GM21825 (cell line): ENCODE results near the gene CORO2A.
"Not testable (repeated sequence)": the region's sequence is repeated elsewhere in the genome, so short reads cannot be mapped to it uniquely, and the experiment has no call there.

Experiments used
- ATAC-seq: cut with Tn5 transposase; IDR thresholded peaks from one replicate; pipeline ENCODE4 v1.9.1; 2021; ENCODE audit warnings: mild to moderate bottlenecking, moderate library complexity; ENCODE audit not compliant: unreplicated experiment

Gene CORO2A

DNA sequence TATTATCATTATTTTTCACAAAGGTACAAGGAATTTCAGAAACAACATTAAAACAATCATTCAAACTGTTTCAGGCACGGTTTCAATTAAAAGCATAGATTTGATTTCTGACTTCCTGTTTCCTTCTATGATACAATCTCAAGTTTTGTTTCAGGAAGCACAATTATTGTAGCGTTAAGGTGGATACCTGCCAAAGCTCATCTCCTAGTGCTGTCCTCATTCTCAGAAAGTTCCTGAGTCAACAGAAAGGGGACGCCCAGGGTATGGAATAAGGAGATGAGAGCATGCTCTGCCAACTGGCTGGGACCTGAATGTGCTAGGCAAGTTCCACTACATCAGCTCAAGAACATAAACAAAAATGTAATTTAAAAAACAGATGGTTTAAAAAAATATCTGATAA, 71.4 kb downstream of the CORO2A start:
- ATAC-seq, result no peak

DNA sequence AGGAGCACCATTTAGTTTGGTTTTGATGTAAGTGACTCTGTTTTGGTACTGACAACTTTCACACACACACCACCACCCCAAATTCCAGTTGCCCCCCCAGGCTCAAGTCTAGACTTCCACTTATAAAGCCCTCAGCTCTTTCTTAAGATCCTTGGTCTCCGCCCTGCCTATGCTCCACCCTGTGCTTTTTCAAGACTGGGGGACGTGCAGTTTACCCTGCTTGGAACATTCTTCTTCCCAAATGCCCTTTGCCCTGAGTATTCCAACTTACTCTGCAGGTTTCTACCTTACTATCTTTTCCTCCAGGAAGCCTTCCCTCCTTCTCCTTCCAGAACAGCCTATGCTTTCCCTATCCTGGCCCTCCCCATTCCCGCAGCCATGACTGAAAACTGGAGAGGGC, 72.0 kb downstream of the CORO2A start:
- no peak for ATAC-seq

DNA sequence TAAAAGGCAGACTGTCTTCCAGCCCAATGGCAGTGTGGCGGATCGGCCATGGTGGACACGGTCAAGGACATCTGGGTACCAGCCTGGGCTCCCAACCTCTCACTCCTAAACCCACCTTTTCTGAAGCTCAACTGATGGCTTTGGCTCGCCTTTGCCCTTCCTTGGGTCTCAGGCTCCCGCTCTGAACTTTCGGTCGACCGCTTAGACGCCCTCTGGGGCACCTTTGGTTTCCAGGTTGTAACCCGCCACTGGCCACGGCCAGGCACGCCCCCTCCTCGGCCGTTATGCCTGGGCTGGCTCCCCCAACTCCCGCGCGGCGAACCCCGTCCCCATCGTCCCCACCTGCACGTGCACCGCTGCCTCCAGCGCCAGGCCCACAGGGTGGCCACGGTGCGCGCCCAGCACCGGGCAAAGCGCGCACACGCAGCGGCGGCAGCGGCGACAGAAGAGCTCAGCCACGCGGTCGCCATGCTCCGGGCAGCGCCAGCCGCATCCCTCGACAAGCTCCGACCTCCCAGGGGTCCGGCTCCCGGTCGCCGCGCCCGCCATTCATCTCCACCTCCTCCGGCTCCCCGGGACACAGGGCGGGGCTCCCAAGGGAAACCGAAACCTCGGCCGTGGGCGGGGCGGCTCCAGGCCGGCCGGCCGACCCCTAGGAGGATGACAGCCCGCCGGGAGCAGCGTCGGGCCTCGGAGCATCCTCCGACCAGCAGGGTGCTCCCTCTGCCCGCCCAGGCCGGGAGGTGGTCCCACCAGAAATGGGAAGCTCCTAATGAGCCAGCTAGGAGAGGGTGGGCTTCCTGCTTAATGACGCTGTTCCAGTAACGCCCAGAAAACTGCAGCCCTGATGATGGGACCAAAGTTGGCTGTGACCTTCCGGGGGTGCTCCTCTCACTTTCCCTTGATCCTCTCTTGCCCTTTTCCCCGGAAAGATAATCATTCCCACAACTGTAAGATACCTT, 73.5 kb downstream of the CORO2A start, which contains the start of gene TRIM14:
Gene TRIM14, minus strand, starts transcription at position 583 of the 962 bp plus-strand sequence. Its CDS starts 34 bp downstream, at position 549.
- peak; percentile 49 for ATAC-seq

DNA sequence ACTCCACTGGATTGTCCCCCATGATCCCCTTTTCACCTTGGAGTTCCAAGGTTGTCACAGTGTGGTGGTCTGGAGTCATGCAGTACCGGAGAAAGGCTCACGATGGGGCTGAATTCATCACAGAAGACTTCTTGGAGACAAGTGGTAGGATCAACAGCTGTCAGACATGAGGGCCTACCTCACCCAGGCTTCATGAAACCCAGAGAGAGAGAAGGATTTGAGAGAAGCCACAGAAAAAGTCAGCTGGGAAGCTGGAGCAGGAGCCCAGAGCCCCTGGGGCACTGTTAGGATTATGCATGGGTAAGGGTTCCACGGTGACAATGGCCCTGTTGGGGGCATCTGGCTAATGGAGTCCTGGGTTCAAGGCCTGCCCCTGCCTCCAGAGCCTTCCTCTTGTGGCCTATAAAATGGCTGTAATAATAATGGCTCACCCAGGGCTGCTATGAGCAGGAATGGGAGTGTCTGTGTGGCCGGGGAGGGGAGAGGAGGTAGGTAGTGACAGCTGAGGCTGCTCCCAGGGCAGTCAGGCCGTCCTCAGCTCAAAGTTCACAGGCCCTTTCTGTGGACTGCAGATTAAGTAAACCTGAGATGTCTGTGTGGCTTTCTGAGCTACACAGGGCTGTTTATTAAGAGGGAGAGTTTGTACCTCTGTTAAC, 74.3 kb downstream of the CORO2A start:
- peak; percentile 48 for ATAC-seq

DNA sequence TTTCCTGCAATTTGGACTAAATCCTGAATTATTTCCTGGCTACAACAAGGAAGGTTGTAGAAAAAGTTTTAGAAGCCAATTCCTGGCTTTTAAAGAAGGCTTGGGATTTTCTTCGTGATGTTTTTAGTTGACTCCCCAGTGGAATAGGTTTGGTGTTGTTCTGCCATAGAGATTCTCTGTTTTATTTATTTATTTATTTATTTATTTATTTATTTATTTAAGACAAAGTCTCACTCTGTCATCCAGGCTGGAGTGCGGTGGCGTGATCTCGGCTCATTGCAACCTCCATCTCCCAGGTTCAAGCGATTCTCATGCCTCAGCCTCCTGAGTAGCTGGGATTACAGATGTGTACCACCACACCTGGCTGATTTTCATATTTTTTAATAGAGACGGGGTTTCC, 75.3 kb downstream of the CORO2A start:
- ATAC-seq, result not testable (repeated sequence)

DNA sequence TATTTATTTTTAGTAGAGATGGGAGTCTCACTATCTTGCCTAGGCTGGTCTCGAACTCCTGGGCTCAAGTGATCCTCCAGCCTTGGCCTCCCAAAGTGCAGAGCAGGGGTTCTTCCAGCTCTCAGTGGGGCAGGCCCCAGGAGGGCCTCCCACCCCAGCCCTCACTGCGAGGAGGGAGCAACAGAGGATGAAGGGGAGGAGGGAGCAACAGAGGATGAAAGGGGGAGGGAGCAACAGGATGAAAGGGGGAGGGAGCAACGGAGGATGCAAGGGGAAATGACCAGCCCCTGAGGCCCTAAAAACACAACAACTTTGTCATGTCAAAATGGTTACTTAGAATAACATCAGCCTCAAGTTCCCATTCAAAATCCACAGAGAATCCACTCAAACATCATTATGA, 83.4 kb downstream of the CORO2A start:
- peak; percentile 9 for ATAC-seq

DNA sequence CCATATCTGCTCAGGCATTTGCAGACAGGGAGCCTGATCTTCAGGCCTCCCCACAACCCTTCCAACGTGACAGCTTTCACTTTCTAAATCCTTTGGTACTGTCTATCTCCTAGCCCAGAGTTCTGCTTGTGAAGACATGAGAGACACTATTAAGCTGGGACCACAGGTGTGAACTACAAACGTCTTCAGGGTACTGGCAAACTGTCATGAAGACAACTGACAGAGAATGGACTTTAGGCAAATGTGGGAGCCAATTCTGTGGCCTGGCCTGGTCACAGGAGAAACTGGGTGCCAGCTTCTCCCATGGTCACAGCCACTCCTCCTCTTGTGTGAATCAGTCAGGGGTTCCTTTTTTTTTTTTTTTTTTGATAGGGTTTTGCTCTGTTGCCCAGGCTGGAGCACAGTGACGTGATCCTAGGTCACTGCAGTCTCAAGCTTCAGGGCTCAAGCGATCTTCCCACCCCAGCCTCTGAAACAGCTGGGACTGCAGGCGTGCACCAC, 83.9 kb downstream of the CORO2A start:
- peak; percentile 70 for ATAC-seq

DNA sequence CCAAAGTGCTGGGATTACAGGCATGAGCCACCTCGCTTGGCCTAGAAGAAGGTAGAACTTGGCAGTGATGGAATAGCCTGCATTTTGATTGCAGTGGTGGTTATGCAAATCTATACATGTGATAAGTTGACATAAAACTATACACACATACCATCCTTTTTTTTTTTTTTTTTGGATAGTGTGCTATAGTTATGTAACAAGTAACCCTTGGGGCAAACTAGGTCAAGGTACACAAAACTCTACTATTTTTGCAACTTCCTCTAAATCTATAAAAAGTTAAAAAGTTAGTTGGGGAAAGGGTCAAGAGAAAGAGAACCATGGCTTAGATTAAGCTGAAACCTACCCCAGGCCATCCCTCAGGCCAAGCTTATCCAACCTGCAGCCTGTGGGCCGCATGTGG, 84.5 kb downstream of the CORO2A start:
- no peak for ATAC-seq

DNA sequence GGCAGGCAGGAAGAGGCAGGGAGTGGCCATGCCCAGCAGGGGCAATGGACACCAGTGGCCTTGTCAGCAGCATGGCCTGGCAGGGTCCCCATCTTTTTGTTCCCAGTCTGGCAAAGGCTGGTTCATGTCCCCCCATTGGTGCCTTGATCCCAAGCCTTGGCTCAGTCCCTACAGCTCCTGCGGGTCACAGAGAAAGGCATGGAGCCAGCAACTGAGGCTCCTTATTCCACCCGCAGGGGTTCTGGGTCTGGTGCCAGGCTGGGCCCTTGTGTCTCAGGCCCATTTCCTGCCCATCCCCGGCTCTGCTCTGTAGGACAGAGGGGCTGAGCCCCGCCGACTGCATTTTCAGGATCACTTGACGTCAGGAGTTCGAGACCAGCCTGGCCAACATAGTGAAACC, 87.4 kb downstream of the CORO2A start:
- no peak for ATAC-seq

DNA sequence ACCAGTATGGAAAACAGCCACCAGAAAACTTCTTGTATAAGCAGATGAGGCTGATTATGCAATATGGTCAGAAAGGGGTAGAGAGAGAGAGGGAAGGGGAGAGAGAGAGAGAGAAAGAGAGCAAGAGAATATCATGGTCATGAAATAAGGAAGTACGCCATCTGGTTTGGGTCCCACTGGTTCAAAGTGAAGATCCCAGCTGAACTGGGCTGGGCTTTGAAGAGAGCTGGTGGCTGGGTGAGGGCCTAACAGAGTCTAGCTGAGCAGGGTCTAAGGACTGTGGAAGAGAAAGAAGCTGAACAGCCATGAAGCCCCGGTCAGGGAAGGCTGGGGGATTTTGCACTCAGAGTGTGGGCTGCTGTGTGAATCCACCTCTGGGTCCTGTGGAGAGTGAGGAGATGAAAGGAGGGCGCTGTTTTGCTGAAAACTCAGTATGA, 88.0 kb downstream of the CORO2A start:
- no peak for ATAC-seq

DNA sequence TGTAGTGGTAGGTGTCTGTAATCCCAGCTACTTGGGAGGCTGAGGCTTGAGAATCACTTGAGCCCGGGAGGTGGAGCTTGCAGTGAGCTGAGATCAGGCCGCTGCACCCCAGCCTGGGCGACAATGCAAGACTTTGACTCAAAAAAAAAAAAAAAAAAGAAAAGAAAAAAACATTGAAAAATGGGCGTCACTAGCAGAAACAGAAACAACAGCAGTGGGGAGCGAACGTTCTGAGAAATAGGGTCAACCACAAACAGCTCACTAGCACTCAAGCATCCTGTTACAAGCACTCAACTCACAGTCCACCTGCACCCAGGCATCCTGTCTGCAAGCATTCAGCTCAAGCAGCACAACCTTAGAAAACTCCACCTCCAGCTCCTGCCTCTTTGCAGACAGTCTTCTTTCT, 90.6 kb downstream of the CORO2A start:
- ATAC-seq, result peak; percentile 96

DNA sequence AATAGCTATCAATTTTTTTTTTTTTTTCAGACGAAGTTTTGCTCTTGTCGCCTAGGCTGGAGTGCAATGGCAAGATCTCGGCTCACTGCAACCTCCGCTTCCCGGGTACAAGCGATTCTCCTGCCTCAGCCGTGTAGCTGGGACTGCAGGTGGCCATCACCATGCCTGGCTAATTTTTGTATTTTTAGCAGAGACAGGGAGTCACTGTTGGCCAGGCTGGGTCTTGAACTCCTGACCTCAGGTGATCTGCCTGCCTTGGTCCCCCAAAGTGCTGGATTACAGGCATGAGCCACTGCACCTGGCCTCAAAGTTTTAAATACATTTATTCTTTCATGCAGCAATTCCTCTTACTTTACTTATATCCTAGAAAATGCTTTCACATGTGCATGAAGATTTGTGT, 91.0 kb downstream of the CORO2A start:
- no peak for ATAC-seq

DNA sequence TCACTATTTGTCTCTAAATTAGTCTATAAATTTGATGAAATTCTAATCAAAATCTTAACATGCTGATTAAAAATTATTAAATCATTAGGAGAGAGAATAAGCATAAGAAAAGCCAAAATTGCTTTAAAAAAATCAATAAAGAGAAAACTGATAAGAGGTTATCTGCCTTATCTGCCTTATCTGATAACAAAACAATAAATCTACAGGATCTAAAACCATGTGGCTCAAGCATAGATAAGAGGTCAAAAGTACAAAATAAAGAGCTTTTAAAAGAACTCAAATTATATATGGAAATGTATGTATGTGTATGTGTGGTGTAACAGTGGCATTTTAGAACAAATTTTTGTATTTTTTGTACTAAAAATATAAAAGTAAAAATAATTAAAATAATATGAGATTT, 92.0 kb downstream of the CORO2A start:
- no peak for ATAC-seq

DNA sequence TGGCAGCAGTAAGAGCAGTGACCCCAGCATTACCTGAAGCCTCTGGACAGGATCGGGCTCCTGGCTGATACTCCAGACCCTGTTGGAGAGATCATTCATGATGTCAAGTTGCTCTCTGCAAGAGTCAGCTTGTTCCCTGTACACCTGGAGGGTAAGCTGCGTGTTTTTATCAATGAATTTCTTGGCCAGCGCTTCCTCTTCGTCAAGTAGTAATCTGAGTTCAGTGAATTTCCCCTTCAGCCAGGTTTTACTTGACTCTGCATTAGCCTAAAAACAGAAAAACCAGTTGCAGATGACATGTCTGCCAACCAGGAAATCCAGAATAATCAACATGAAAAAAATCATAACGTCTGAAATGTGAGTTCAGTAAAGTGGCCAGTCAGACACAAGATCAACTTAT, 92.5 kb downstream of the CORO2A start:
- ATAC-seq, result no peak

DNA sequence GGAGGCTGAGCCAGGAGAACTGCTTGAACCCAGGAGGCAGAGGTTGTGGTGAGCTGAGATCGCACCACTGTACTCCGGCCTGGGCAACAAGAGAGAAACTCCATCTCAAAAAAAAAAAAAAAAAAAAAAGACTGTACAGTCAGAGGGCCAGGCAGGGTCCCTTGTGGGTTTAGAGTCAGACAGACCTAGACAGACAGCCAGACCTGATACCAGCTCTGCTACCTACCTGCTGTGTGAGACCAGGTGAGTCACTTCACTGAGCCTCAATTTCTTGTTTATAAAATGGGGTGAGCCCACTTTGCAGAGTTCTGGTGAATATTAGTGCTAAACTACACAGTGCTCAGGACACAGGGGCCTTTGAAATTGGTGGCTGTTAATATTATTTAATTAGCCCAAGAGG, 93.1 kb downstream of the CORO2A start:
- no peak for ATAC-seq

DNA sequence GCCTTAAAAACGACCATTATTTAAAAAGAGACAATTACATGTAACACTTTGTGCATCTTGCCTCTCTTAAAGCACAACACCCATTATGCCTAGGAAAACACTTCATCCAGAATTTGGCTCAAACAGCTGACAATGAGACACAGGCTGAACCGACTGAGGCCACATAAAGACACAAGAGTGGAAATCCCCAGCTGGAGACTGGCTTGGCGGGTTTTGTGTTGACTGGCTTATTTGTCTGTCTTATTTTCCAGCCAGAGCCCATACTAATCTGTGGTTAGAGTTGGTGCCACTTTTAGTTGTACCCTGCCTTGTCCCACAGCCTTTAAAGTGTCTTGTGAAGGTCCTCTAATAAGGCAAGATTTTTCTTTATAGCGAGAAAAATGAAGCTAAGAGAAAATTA, 94.6 kb downstream of the CORO2A start:
- ATAC-seq, result no peak

DNA sequence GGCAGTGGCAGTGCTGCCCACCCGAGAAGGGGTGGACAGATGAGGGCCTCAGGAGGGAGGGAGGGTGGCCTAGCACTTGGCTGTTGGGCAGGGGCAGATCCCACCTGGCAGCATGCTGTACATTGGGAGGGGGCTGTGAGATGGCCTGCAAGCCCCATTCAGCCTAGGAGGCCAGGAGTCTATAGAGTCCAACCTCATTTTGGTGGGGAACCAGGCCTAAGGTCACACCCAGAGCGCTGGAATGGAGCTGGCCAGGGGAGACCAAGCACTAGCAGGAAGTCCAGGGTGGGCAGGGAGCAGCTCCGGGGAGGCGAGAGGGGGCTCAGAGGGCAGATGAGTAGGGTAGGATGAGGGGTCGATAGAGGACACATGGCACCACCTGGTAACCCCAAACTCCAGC, 96.3 kb downstream of the CORO2A start:
- ATAC-seq, result no peak

DNA sequence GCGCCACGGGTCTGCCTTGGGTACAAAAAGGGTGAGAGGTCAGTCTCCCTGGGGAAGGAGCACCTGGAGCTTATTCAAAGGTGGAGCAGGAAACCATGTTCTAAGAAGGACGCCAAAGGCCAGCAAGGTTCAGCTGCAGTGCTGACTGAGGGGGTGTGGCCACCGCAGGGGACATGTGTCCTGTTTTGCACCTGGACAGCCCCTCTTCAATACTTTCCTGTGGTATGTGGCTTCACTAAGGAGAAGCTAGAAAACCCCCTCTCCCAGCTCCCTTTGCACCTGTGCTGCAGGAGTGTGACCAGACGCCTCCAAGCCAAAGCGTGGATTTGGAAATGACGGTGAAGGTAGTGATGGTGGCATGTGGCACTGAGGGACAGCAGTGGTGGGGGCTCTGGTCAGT, 97.0 kb downstream of the CORO2A start:
- no peak for ATAC-seq

DNA sequence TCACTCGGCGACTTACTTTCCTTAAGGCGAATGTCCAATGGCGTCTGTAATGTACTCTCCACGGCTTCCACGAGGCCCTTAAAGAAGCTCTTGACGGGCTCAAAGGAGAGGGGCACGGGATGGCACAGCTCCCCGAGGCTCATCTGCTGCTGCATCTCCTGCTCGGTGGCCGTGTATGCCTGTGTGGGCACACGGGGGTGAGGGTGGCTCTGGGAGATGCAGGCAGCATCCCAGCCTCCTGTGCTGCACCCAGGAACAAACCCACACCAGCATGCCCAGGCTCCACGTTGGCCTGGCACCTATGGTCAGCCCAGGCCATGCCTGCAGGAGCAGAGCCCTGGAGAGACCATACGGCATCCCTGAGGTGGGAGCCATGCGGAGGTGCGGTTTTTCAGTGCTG, 97.6 kb downstream of the CORO2A start:
- ATAC-seq, result no peak

DNA sequence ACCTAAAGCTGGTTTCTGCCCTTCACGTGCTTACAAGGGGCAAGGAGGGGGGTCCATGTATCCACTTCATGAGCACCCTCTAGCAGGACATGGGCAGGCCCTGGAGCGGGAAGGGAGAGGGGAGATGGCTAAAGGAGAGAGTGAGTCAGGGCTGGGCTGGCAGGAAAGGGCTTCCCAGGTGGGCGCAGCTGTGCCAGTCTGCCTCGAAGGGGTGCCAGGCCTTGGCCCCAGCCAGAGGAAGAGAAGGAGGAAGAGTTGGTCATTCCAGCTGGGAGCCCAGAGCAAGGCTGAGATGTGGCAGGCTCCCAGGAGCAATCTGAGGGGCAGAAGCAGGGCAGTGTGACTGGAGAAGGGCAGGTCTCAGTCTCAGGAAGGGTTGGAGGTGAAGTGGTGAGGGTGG, 98.1 kb downstream of the CORO2A start:
- no peak for ATAC-seq

DNA sequence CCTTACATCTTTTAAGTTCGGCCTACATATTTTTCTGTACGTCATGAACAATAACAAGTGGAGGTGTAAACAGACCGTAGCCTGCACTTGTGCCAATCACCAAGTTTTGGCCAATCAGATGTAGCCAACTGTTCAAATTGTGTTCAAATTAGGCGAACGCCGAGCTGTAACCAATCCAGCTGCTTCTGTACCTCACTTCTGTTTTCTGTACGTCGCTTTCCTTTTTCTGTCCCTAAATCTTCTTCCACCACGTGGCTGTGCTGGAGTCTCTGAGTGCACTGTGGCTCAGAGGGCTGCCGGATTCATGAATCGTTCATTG, 99.9 kb downstream of the CORO2A start:
- ATAC-seq, result no peak
